ENCODE data around the gene SNX33.

SNX33 gene

DNA sequence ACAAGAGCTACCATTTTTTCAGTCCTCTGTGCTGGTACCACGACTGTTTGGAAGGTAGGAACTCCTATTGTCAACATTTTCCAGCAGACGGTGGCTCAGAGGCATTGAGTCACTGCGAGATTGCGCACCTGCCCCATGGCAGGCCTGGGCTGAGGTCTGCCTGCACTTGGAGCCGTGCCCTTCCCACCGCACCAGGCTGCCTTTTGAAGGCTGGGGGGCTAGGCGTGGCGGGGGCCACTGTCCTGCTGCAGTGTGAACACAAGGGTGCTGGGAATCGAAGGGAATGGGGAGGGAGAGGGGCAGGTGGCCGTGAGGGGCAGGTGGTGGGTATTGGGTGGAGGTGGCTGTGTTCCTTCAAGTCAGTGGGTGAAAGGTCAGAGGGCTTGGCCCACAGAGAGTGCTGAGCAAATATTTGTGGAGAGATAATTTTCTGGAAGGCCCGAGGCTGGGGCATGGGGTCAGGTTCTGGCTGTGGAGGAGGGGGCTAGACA, 16.3 kb downstream of the SNX33 start:
- TF ChIP-seq, protein P1, sequence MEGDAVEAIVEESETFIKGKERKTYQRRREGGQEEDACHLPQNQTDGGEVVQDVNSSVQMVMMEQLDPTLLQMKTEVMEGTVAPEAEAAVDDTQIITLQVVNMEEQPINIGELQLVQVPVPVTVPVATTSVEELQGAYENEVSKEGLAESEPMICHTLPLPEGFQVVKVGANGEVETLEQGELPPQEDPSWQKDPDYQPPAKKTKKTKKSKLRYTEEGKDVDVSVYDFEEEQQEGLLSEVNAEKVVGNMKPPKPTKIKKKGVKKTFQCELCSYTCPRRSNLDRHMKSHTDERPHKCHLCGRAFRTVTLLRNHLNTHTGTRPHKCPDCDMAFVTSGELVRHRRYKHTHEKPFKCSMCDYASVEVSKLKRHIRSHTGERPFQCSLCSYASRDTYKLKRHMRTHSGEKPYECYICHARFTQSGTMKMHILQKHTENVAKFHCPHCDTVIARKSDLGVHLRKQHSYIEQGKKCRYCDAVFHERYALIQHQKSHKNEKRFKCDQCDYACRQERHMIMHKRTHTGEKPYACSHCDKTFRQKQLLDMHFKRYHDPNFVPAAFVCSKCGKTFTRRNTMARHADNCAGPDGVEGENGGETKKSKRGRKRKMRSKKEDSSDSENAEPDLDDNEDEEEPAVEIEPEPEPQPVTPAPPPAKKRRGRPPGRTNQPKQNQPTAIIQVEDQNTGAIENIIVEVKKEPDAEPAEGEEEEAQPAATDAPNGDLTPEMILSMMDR (conservative IDR thresholded peaks at IDR 0.05; ENCODE audit: control insufficient read depth, insufficient read depth, low read depth, low read length), result no peak

DNA sequence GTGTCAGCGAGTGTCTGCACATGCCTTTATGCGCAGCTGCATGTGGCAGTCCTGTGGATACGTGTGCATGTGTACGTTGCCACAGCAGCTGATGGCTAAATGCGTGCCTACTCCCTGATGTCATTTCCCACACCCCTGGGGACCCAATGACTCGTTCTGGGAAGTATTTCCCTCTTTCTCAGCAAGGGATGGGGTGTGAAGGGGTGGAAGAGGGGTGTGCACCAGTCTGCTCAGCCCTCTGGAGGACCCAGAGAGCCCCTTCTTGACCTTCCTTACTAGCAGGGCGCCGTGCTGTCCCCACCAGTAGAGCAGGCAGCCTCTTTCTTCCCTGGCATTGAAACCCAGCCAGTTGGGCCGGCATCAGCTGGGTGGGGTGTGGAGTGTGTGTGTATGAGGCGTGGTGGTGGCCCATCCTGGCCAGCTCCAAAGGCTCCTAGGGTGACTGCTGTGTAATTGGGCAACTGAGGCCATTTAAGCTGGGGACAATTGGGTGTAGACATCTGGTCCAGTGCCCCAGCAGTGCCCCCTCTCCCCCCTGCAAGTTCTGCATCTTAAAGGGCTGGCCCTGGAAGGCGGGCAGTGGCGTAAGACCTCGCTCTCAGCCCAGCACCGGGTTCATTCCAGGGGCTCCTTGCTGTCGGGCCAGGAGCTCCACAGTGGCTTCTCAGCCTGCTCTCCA, 19.2 kb downstream of the SNX33 start:
- TF ChIP-seq, protein P1 (conservative IDR thresholded peaks at IDR 0.05; ENCODE audit: control insufficient read depth, insufficient read depth, low read depth, low read length), result no peak

More for the DNA sequence above, 16.3 kb downstream of the SNX33 start:
- no peak for DNase-seq (ENCODE audit: low read depth)
- no peak overlapping the region for H3K4me3 ChIP-seq (ENCODE audit: control insufficient read depth, low read depth, low read length)

GRCh38 chr15:75669191-75669878, 21.6 kb downstream of the SNX33 start:
- DNase-seq (ENCODE audit: low read depth), result no peak
- no peak overlapping the region for H3K4me3 ChIP-seq (ENCODE audit: control insufficient read depth, low read depth, low read length)
- TF ChIP-seq, protein P1 (conservative IDR thresholded peaks at IDR 0.05; ENCODE audit: control insufficient read depth, insufficient read depth, low read depth, low read length), result no peak

More for the DNA sequence above, 19.2 kb downstream of the SNX33 start:
- H3K4me3 ChIP-seq (ENCODE audit: control insufficient read depth, low read depth, low read length), result no peak overlapping the region
- peak; percentile 99 for DNase-seq (ENCODE audit: low read depth)

GRCh38 chr15:75669879-75670212, 22.1 kb downstream of the SNX33 start:
- TF ChIP-seq, protein P1 (conservative IDR thresholded peaks at IDR 0.05; ENCODE audit: control insufficient read depth, insufficient read depth, low read depth, low read length), result no peak
- DNase-seq (ENCODE audit: low read depth), result no peak
- no peak overlapping the region for H3K4me3 ChIP-seq (ENCODE audit: control insufficient read depth, low read depth, low read length)

- H3K4me3 ChIP-seq (ENCODE audit: control insufficient read depth, low read depth, low read length), result no peak overlapping the region
- DNase-seq (ENCODE audit: low read depth), result no peak
- TF ChIP-seq, protein P1 (conservative IDR thresholded peaks at IDR 0.05; ENCODE audit: control insufficient read depth, insufficient read depth, low read depth, low read length), result no peak
Observed at GRCh38 chr15:75671730-75672602, 24.3 kb downstream of the SNX33 start.

DNA sequence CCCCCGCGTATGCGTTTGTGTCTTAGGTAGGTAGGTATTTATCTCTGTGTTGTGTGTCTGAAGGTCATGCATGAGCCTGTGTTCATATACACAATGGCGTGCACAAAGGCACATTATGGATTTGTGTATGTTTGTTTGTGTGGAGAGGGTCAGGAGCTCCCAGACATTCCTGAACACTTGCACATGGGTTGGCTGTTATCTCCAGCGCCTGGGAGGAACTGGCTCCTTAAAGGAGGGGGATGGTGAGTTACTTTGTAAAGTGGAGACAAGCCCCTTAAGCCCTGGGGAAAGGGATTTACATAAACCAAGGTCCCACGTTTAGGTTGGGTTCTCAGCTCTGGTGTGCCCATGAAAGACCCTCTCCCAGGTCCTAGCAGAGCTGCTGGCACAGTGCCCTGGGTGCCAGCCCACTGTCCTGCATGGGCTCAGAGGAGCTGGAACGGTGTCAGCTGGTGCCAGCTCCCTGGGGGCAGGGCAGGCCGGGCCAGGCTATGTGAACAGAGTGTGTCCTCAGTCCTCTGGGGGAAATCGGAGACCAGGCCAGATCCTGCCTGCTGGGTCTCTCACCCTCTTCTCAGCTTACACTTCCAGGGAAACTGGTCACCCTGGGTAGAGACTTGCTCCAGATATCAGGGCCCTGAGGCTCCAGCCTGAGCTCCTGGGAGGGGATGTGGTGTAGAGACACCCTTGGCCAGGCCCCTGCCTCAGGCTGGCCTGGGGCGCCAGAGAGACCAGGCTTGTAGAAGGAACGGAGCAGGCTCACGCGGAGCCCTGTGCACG, 25.1 kb downstream of the SNX33 start:
- no peak overlapping the region for H3K4me3 ChIP-seq (ENCODE audit: control insufficient read depth, low read depth, low read length)
- TF ChIP-seq, protein P1 (conservative IDR thresholded peaks at IDR 0.05; ENCODE audit: control insufficient read depth, insufficient read depth, low read depth, low read length), result no peak
- DNase-seq (ENCODE audit: low read depth), result peak; percentile 52

Measured in fibroblast of mammary gland (primary cell).